Kasumi-1 (cell line): ENCODE results near the gene TMEM131L.
"Not testable (repeated sequence)": the region's sequence is repeated elsewhere in the genome, so short reads cannot be mapped to it uniquely, and the experiment has no call there.

ENCODE experiments used
- DNase-seq, 2 experiments: peaks; one replicate each; lab custom pipeline; 2025; lab: John Stamatoyannopoulos, UW

TMEM131L gene

GRCh38 chr4:153499005-153499404, 32.8 kb downstream of the TMEM131L start:
- DNase-seq = no peak

DNA sequence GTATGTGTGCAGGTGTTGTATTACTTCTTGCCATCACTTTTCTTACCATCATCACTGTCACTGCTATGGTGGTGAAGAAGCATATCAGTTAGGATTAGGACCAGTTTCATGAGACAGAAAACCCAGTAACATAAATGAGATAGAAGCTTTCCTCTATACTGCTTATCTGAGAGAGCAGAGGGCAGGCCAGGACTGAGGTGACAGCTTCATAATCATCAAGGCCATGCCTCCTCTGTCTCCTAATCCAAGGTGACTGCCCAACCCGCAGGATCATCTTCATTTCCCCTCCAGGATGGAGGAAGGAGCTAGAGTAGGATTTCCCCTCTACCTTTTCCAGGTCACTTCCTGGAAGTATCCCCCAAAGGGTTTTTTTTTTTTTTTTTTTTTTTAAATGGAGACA, 35.4 kb downstream of the TMEM131L start:
- no peak for DNase-seq

DNA sequence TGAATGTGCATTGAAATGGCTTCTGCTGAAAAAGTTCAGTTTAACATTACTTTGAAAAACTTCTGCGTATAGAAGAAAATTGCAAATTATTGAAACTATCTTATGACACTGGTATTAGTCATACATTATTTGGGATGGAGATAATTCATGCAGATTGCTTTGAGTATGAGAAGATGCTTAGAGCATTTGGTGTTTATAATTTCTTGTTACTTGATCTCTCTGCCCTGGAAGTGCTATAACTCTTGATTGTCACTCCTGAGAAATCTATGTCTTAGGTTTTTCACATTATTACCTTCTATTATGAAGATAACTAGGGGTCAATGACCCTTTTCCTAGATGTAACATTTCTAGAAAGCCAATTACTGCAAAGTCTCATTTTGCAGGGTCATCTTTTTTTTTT, 36.4 kb downstream of the TMEM131L start:
- DNase-seq = no peak

DNA sequence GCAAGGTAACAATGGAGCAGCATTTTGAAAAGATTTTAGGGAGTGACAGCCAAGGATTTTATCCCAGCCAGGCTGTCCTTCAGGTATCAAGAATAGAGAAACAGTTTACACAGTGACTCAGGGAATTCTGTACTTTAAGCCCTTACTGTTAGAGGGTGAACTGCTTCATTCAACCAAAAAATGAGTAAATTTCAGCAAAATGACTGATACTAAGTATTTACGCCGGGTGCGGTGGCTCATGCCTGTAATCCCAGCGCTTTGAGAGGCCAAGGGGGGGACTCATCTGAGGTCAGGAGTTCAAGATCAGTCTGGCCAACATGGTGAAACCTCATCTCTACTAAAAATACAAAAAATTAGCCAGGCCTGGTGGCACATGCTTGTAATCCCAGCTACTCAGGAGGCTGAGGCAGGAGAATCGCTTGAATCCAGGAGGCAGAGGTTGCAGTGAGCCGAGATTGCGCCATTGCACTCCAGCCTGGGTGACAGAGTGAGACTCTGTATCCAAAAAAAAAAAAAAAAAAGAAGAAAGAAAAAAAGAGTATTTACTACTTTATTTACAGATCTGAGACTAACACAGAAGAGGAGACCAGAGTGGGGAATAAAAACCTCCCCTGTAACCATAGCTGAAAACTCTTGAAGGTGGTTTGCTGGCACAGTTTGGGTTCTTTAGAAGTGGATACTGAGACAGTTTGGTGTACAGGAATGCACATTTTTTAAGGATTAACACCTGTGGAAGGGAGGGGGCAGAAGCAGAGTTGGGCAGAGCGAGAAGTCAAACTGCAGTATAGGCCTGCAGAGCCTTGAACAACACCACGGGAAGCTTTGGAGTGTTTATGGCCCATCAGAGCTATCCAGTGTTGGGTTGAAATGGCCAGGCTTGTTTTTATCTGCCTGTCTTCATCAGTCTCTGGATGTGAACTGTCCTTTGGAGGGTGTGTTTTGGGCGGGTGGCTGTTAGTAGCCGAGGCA, 40.5 kb downstream of the TMEM131L start:
- DNase-seq = no peak

DNA sequence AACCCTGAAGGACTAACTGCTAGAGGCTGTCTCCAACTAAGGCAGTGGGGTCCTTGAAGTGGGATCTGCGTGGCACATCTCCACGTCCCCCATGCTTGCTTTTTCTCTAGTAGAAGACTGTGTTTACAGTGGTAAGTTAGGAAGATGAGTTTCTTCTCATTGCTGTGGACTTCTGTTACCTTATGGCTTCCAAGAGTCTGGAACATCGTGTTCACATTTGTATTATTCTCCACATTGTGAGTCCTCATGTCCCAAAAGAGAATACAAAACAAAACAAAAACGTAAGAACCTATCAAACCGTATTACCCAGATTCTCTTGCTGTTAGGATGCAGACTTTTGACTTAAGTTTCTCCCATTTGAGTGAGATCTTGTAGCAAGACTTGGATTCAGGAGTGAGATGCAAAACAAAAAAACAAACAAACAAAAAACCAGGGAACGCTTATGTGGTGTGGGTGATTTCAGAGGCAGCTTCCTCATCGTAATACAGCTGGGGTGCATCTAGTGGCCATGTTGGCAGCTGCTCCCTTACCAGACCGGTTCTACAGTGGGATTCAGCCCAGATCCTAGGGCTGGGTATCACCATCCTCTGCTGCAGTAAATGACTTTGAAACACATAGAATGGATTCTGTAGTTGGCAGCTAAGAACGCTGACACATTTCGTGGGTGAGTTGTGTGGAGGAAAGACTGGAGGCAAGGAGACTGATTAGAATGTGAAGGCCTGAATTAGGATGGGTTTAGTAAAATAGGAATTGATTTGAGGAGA, 41.3 kb downstream of the TMEM131L start:
- DNase-seq = no peak

DNA sequence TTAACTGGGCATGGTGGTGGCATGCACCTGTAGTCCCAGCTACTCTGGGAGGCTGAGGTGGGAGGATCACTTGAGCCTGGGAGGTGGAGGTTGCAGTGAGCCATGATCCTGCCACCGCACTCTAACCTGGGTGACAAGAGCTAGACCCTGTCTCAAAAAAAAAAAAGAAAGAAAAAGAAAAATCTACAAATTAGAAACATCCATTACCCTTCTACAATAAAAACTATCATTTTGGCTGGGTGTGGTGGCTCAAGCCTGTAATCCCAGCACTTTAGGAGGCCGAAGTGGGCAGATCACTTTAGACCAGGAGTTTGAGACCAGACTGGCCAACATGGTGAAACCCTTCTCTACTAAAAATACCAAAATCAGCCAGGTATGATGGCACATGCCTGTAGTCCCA, 43.1 kb downstream of the TMEM131L start:
- not testable (repeated sequence) for DNase-seq

DNA sequence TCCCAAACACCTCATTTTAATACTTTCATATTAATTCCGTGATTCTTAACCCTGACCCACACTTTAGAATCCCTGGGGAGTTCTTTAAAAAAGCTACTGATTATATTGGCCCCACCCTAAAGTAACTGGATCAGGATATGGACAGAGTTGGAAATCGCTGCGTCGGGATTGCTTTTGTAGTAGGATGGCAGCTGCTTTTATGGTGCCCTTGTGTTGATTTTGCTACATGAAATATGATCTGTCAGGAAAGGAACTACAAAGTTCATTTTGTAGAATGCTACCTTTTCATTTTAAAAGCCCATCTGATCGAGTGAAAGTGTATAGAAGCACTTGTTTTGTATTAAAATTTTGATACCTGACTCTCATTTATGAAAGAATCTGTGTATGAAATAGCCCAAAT, 43.6 kb downstream of the TMEM131L start:
- no peak for DNase-seq

DNA sequence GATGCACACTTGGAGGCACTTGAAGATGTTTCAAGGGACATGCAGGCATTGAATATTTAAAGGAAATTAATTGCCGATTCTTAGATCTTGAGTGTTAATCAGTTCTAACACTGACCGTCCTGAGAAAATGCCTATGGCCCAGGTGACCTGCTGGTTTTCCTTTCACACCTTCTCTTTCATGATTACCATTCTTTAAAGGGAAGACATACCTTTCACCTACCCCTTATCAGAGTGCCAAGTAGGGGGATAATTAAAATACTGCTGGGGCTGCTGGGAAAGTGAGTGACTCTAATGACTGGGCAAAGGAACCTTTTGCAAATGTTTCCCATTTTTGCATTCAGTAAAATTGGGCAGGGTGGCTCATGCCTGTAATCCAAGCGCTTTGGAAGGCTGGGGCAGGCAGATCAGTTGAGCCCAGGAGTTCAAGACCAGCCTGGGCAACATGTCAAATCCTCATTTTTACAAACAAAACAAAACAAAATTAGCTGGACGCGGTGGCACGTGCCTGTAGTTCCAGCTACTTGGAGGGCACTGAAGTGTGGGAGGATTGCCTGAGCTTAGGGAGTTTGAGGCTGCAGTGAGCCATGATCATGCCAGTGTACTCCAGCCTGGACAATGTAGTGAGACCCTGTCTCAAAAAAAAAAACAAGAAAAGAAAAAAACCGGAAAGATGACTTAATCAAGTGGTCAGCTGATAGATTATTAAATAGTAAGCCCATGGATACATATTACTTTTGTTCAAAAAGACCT, 44.3 kb downstream of the TMEM131L start:
- DNase-seq = no peak

GRCh38 chr4:153511104-153511503, 44.9 kb downstream of the TMEM131L start:
- no peak for DNase-seq

- no peak for DNase-seq
Observed at GRCh38 chr4:153512162-153512852, 46.1 kb downstream of the TMEM131L start.

- no peak for DNase-seq
Observed at GRCh38 chr4:153512952-153513500, 46.9 kb downstream of the TMEM131L start.

- no peak for DNase-seq
Observed at GRCh38 chr4:153513596-153513995, 47.4 kb downstream of the TMEM131L start.

DNA sequence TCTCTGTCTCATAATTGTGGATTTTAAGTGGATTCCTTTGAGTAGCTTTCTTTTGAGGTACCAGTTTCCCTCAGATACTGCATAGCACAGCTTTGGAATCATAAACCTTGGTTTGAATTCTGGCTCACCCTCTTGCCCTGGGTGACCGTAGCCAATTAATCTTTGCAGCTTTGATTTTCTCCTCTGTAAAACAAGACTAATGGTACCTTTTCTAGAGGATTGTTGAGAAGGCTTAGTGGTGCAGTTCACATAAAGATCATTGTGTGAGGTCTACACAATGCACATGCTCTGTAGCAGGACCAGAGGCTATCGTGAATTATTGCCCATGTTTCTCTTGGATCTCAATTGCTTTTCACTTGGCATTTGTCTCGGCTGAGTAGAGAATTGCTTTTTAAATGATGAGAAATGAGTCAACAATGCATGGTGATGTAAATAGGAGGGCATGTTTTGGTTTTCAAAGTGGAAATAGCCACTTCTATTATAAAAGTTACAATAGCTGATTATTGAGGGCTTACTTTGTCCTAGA, 47.9 kb downstream of the TMEM131L start:
- no peak for DNase-seq

DNA sequence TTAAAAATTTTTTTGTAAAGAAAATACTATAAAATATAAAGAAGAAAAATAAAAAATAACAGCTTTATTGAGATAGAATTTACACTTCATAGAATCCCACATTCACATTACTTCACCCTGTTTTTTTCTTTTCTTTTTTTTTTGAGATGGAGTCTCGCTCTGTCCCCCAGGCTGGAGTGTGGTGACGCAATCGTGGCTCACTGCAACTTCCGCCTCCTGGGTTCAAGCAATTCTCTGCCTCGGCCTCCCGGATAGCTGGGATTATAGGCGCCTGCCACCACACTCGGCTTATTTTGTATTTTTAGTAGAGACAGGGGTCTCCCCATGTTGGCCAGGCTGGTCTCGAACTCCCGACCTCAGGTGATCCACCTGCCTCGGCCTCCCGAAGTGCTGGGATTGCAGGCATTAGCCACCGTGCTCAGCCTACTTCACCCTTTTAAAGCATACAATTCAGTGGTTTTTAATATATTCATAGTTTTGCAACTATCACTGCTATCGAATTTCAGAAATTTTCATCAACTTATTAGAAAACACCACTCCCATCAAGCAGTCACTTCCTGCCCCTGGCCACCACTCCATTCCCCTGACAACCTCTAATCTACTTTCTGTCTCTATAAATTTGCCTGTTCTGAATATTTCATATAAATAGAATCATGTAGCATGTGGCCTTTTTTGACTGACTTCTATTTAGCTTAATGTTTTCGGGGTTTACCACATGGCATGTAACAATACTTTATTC, 48.7 kb downstream of the TMEM131L start:
- DNase-seq = no peak

DNA sequence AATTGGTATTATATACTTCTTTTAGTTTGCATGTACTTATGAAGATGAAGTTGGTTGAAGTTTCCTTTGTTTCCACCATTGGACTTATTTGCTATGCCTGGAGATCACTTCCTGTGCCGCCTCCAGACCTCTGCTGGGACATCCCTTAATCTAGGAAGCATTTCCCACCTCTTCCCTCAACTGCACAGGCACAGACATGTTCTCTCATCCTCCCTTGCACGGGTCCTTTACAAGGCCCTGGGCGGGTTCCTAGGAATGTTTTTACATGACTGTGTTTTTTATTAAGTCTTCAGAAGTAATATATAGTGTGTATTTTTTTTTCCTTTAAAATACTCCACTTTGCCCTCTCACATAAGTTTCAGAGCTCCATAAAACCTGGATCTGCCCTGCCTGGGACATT, 51.0 kb downstream of the TMEM131L start:
- DNase-seq = no peak

- DNase-seq = no peak
Observed at GRCh38 chr4:153518001-153518400, 51.8 kb downstream of the TMEM131L start.

- DNase-seq = no peak
Observed at GRCh38 chr4:153518637-153519389, 52.7 kb downstream of the TMEM131L start.

DNA sequence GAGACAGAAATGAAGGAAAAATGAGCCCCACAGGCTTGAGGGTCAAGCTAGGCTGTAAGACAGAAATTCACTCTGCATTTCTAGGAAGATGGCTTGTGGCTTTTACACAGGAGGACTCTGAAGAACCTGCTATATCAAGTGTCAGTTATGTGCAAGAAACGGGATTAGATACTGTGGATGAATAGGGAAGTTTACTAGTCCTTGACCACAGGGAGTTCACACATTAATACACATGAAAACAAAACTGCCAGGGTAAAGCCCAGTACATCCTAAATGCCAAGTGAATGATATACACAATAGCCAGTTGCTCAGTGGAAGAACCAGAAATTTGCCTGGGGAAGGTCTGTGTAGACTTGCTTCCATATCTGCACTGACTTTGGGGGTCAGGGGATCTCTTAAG, 53.5 kb downstream of the TMEM131L start:
- peak; percentile 28 to 32 for DNase-seq

GRCh38 chr4:153520227-153520626, 54.1 kb downstream of the TMEM131L start:
- DNase-seq = no peak
